Lower lobe of right lung (tissue), 2 donors: ENCODE data around the gene INPP4B. TPM values are rescaled to one million over a fixed set of nuclear protein-coding genes. Genes with fewer than 3 reads are reported as not detected.
A peak's percentile ranks its signal among the peaks of the same experiment; 100 is the strongest.

Experiments used
- ATAC-seq, 2 donors: fragments of 200-7000 bp; cut with Tn5 transposase; one replicate each; pipeline ENCODE4 v1.9.1; 2020 to 2022; ENCODE audit warnings: mild to moderate bottlenecking in 2 of 2, moderate library complexity in 2 of 2
- DNase-seq: peaks from one replicate; pipeline ENCODE4 v3.0.0-alpha.2; 2020
- H3K27ac ChIP-seq: fragments of 200-600 bp; one replicate; pipeline ENCODE4 v1.8.0; 2022
- H3K27me3 ChIP-seq: fragments of 200-600 bp; one replicate; pipeline ENCODE4 v1.8.0; 2022; ENCODE audit warnings: low read depth
- H3K36me3 ChIP-seq: fragments of 200-600 bp; one replicate; pipeline ENCODE4 v1.8.0; 2022; ENCODE audit warnings: mild to moderate bottlenecking
- H3K4me1 ChIP-seq: fragments of 200-600 bp; one replicate; pipeline ENCODE4 v1.8.0; 2022
- H3K4me3 ChIP-seq: fragments of 200-600 bp; one replicate; pipeline ENCODE4 v1.8.0; 2022; ENCODE audit warnings: mild to moderate bottlenecking
- H3K9me3 ChIP-seq: fragments of 200-600 bp; one replicate; pipeline ENCODE4 v1.8.0; 2022
- intact Hi-C: fragments of 100-400 bp; cut with DNase I; formaldehyde crosslinking; loops from one replicate; pipeline ENCODE4 v1.11.0; 2022
- total RNA-seq: library from RNA; stranded (reverse); fragmentation: NEBNext Ultra II Directional; extraction: Animal tissue kit (Norgen Biotek cat#: 25700); gene quantifications from one replicate; pipeline ENCODE4 v1.2.1, GENCODE V29; 2021
- TF ChIP-seq, protein P1 (sequence below): fragments of 200-600 bp; IDR thresholded peaks from one replicate; pipeline ENCODE4 v1.8.0; 2022; ENCODE audit warnings: antibody characterized with exemption, mild to moderate bottlenecking
- donor health status: DM: no; HTN: yes; CAD: no; lungs with severe emphysema.

INPP4B gene
- total RNA-seq, 1 donor from 2014 or later: 12.1 TPM

DNA sequence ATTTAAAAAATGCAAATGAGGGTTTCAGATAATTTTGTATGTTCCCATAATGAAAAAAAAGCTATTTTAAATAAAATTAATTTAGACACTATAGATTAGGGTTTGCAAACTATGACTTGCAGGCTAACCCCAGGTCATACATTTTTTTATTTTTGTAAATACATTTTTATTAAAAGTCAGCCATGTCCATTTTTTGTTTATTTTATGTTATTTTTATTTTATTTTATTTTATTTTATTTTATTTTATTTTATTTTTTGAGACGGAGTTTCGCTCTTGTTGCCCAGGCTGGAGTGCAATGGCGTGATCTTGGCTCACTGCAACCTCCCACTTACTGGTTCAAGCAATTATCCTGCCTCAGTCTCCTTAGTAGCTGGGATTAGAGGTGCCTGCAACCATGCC, 749.1 kb downstream of the INPP4B start:
- TF ChIP-seq, protein P1, sequence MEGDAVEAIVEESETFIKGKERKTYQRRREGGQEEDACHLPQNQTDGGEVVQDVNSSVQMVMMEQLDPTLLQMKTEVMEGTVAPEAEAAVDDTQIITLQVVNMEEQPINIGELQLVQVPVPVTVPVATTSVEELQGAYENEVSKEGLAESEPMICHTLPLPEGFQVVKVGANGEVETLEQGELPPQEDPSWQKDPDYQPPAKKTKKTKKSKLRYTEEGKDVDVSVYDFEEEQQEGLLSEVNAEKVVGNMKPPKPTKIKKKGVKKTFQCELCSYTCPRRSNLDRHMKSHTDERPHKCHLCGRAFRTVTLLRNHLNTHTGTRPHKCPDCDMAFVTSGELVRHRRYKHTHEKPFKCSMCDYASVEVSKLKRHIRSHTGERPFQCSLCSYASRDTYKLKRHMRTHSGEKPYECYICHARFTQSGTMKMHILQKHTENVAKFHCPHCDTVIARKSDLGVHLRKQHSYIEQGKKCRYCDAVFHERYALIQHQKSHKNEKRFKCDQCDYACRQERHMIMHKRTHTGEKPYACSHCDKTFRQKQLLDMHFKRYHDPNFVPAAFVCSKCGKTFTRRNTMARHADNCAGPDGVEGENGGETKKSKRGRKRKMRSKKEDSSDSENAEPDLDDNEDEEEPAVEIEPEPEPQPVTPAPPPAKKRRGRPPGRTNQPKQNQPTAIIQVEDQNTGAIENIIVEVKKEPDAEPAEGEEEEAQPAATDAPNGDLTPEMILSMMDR: no peak
- ATAC-seq (no peak), DNase-seq (no peak)
- Histone ChIP-seq H3K9me3 (no peaks in the 10 kb centered on the region), H3K27me3 (no peaks in the 10 kb centered on the region), H3K4me1 (no peaks in the 10 kb centered on the region), H3K36me3 (no peaks in the 10 kb centered on the region), H3K27ac (no peak overlapping the region), H3K4me3 (no peak overlapping the region)
- intact Hi-C loops: no loop called here

DNA sequence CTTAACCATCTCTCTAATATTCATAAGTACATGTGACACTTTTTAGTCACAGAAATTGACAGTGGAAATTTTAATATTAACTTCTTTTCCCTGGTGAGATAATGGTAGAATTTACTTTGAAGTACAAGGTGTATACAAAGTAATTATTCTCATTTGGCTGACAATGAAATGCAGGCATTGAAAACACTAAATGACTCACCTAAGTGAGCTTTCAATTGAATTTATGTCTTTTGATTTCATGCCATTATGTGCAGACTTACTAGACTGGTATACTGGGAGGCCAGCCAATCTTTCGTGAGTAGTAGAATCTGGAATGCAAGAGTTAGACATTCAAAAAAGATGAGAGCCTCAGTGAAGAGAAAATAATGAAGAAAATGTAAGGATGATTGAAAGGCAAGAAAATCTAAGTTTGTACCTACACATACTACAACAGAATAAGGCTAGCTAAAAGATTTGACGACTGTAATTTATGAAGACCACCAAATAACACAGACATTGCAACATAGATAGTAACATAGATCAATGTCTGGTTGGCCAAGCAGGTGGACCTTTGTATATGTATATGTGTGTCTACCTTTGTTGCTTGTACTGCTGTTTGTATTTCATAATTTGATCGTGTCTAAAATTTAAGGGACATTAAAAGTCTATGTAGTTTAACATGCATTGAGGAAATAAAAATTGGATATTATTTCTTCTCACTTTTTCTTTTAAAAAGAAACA, 750.1 kb downstream of the INPP4B start:
- H3K9me3 ChIP-seq: no peaks in the 10 kb centered on the region
- ATAC-seq: no peak
- H3K27me3 ChIP-seq: no peaks in the 10 kb centered on the region
- TF ChIP-seq, protein P1: no peak
- H3K4me1 ChIP-seq: no peaks in the 10 kb centered on the region
- no peak for DNase-seq
- H3K36me3 ChIP-seq: no peaks in the 10 kb centered on the region
- intact Hi-C loops: no loop called here
- H3K27ac ChIP-seq: no peak overlapping the region
- H3K4me3 ChIP-seq: no peak overlapping the region

DNA sequence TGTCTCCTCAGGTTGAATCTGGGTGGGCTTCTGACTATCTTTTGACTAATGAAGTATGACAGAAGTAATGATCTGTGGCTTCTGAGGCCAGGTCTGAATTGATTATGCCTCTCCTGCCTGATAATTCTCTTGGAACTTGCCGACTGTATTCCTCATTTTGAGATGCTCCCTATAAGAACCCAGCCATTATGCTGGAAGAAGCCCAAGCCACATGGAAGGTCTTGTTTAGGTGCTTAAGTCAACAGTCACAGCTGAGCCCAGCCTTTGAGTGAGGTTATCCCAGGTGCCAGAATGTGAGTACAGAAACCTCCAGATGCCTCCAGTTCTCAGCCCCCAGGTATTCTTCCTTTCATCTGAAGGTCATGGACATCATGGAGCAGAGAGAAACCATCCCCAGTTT, 753.2 kb downstream of the INPP4B start:
- intact Hi-C loops: no loop called here
- no peaks in the 10 kb centered on the region for H3K4me1 ChIP-seq
- TF ChIP-seq, protein P1: no peak
- DNase-seq (no peak), ATAC-seq (no peak)
- no peaks in the 10 kb centered on the region for H3K9me3 ChIP-seq
- H3K27me3 ChIP-seq: no peaks in the 10 kb centered on the region
- H3K4me3 ChIP-seq: no peak overlapping the region
- no peaks in the 10 kb centered on the region for H3K36me3 ChIP-seq
- H3K27ac ChIP-seq: no peak overlapping the region

DNA sequence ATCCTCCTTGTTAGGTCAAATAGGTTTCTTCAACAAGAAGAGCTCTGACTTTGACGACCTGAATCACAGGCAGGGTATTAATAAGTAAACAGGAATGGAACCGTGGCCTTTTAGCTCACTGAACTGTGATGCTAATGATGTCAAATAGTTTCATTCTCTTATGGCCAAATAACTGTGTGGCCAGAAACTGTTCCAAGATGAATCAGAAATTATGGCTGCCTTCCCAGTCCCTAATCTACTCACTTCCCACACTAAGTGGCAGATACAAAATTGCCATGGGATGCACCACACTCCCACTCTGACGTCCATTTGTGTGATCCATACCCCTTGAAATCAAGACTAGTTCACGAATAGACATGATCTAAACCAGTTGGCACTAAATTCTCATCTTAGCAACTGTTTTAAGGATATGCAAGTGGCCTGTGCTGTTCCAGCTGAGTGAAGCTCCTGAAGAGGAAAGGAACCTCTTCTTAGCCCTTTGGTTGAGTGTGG, 754.4 kb downstream of the INPP4B start:
- TF ChIP-seq, protein P1: no peak
- no peak overlapping the region for H3K4me3 ChIP-seq
- H3K4me1 ChIP-seq: no peaks in the 10 kb centered on the region
- H3K36me3 ChIP-seq: no peaks in the 10 kb centered on the region
- intact Hi-C loops: no loop called here
- peak; percentile 27 to 36 for ATAC-seq
- H3K27me3 ChIP-seq: no peaks in the 10 kb centered on the region
- no peaks in the 10 kb centered on the region for H3K9me3 ChIP-seq
- H3K27ac ChIP-seq: peak overlapping the region; percentile 25
- no peak for DNase-seq

DNA sequence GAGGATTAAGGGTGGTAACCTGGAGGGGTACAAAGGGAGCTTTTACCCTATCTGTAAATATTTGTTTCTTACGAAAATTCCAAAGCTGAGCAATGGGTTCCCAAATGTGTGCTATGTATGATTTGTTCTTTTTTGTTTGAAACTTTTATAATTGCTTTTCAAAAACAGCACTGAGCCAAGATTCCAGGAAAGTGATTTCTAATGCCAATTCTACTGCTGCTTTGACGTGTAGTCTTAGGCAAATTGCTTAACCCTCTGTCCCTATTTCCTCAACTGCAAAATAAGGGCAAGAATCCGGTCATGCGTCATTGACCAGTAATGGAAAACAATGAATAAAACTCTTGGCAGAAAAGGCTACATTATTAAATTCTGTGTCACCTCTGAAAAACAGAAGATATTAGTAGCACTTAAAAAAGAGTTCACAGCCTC, 755.0 kb downstream of the INPP4B start:
- Histone ChIP-seq H3K27ac (peak overlapping the region; percentile 25), H3K9me3 (no peaks in the 10 kb centered on the region), H3K27me3 (no peaks in the 10 kb centered on the region), H3K4me1 (no peaks in the 10 kb centered on the region), H3K36me3 (no peaks in the 10 kb centered on the region), H3K4me3 (no peak overlapping the region)
- ATAC-seq: peak in 1 of 2 donors; percentile 9
- TF ChIP-seq, protein P1: no peak
- intact Hi-C loops: no loop called here
- DNase-seq: no peak
